Measurements from ENCODE around the gene OSBP2.

Gene OSBP2, protein sequence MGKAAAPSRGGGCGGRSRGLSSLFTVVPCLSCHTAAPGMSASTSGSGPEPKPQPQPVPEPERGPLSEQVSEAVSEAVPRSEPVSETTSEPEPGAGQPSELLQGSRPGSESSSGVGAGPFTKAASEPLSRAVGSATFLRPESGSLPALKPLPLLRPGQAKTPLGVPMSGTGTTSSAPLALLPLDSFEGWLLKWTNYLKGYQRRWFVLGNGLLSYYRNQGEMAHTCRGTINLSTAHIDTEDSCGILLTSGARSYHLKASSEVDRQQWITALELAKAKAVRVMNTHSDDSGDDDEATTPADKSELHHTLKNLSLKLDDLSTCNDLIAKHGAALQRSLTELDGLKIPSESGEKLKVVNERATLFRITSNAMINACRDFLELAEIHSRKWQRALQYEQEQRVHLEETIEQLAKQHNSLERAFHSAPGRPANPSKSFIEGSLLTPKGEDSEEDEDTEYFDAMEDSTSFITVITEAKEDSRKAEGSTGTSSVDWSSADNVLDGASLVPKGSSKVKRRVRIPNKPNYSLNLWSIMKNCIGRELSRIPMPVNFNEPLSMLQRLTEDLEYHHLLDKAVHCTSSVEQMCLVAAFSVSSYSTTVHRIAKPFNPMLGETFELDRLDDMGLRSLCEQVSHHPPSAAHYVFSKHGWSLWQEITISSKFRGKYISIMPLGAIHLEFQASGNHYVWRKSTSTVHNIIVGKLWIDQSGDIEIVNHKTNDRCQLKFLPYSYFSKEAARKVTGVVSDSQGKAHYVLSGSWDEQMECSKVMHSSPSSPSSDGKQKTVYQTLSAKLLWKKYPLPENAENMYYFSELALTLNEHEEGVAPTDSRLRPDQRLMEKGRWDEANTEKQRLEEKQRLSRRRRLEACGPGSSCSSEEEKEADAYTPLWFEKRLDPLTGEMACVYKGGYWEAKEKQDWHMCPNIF

DNA sequence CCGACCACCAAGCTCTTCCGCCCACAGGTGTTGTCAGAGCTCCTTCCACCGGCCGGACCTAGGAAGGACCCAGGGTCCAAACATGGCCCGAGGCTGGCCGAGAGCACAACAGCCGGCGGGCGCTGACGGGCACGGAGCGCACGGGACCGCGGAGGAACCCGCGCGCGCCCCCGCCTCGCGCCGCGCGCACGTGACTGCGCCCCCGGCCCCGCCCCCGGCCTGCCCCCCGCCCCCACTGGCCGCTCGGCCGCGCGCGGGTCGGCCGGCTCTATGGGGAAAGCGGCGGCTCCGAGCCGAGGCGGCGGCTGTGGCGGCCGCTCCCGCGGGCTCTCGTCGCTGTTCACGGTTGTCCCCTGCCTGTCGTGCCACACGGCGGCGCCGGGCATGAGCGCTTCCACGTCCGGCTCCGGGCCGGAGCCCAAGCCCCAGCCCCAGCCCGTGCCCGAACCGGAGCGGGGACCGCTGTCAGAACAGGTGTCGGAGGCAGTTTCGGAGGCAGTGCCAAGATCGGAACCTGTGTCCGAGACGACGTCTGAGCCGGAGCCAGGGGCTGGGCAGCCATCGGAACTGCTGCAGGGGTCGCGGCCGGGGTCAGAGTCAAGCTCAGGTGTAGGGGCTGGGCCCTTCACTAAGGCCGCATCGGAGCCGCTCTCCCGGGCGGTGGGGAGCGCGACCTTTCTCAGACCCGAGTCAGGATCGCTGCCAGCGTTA, at the start of gene OSBP2:
Gene OSBP2 (plus strand): TSS at position 235 of the 711 bp plus-strand sequence. CDS start 36 bp downstream, at position 271.
- no peak for DNase-seq (ENCODE audit: low read depth, low spot score)

DNA sequence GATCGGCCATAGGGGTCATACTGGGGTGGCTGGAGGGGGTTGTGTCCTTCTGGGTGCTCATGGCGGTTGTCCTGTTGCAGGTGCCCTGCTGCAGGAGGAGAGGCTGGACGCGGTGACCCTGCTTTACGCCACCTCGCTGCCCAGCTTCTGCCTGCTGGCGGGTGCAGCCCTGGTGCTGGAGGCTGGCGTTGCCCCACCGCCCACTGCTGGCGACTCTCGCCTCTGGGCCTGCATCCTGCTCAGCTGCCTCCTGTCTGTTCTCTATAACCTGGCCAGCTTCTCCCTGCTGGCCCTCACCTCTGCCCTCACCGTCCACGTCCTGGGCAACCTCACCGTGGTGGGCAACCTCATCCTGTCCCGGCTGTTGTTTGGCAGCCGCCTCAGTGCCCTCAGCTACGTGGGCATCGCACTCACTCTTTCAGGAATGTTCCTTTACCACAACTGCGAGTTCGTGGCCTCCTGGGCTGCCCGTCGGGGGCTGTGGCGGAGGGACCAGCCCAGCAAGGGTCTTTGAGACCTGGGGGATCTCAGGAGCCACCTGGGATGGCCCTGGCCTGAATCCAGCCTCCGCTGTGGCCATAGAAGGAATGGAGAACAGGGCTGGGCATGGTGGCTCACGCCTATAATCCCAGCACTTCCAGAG, 48.0 kb upstream of the OSBP2 start:
- DNase-seq (ENCODE audit: low read depth, low spot score) = no peak

DNA sequence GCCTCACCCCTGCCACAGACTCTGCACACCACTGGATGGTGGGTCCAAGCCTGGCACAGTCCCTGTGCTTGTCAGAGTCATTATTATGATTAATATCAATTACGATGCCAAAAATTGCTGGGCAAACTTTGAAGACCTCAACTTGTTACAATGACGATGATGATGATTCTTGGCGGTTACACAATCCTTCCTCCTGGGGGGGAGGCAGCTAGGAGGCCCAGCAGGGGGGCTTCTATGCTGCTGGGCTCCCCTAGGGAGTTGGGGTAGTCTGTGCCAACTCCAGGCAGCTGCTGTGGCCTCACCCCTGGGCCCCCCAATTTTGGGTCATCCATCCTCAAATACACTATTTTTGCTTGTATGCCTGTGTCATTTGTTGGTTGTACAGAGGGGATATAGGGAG, 47.1 kb upstream of the OSBP2 start:
- DNase-seq (ENCODE audit: low read depth, low spot score) = no peak

DNA sequence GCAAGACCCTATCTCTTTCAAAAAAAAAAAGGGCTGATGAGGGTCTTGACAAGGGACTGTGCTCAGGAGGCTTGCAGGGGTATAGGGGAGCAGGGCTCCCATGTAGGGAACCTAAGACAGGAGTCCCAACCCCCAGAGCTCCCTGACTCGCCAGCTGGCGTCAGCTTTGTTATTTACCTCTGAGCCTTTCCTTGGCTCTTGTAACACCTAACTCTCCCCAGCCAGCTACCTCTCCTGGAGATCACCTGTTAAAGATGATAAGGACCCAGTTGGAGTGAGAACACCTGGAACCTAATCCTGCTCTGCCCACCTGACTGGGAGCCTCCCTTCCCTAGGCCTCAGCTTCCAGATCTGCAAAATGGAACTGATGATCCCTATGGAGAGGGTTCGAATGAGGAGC, 45.8 kb upstream of the OSBP2 start:
- no peak for DNase-seq (ENCODE audit: low read depth, low spot score)

DNA sequence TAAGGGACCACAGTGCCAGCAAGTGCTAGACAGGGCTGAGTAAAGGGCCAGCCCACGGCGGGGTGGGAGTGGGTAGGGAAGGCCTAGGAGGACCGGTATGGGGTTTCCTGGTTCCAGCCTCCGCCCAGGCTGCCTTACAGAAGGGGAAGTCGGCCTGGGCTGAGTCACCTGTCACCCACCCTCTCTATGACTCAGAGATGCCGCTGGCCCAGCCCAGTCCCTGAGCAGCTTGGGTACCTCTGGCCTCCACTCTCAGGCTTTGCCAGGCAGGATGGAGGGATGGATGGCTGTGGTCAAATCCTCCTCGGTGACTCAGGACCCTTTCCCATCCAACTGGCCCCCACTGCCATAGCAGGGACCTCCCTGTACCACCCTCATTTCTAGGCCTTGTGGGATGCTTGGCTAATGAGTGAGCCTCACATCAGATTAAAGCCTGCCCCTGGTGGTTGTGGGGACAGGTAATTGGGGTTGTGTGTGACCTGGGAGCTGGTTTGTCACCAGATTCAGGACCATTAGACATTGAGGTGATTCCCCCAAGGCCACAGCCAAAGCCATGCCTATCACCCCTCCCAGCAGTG, 45.2 kb upstream of the OSBP2 start:
- DNase-seq (ENCODE audit: low read depth, low spot score) = peak; percentile 62

DNA sequence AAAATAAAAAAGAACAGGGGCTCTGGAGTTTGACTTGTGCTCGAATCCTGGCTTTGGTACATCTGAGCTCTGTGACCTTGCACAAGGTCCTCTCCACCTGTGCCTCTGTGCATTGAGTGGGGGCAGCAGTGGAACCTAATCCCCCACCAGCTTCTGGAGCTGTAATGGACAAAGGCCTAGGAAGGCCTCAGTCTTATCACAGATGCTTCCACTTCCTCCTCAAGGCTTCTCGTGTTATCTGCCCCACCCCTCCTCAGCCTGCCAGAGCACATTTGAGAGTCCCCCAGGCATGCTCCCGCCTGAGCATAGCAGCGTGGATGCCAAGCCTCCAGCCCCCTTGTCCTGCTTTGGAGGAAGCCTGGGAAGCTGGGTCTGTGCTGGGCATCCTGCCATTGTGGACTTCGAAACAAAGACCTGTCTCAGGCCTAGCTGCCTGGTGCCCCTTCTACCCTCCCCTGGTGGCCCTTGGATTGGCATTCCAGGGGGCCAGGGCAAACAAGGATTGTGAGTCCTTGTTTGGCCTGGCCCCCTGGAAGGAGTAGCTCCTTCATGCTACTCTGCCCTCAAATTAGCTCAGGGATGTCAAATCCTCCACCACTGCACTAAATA, 44.1 kb upstream of the OSBP2 start:
- no peak for DNase-seq (ENCODE audit: low read depth, low spot score)

DNA sequence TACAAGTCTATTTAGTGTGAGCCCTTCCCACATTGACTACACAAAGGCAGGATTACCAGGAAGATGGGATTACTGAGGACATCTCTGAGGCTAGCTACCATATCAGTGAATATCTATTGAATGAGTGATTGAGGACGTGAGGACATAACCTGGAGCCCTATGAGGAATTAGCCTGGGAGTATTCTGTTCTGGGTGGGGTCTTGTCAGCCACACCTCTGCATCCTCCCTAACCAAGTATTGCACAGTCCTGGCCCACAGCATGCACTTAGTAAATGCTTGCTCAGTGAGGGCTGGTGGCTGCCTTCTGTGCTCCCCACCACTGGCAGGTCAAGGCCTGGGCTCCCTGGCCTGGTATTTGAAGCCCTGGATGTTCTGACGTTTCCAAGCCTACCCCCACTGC, 41.8 kb upstream of the OSBP2 start:
- DNase-seq (ENCODE audit: low read depth, low spot score) = no peak

DNA sequence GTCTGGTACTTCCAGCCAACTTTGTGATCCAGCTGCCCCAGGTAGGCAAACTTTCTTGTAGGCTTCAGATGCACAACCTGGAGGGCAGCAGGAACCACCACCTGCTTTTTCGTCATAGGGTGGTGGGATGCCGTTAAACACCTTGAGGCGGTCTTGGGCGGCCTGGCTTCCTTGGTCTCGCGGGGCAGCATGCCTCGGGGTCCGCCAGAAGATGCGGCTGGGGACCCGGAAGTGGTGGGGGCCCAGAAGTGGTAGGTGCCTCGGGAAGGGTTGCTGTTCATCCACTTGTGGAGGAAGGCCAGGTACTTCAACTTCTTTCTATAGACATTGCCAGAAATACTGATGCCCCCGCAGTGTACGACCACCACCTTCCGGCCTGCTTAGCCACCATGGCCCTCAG, 40.3 kb upstream of the OSBP2 start:
- DNase-seq (ENCODE audit: low read depth, low spot score) = no peak

DNA sequence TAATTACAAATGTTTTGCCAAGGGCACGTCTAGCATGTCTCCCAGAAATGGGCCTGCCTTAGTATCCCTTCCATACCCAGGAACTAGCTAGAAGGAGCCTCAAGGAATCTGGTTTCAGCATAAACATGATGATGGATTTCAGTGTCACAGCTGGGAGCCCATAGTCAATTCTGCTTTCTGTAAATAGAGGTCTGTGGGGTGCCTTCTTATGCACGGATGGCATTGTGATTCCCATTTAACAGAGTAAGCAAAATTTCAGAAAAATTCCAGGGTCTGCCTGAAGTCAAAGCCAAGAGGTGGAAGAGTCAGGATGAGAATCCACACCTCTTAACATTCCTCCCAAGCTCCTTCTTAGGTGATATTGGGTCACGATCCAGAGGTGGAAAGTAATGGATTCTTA, 39.1 kb upstream of the OSBP2 start:
- DNase-seq (ENCODE audit: low read depth, low spot score) = no peak

DNA sequence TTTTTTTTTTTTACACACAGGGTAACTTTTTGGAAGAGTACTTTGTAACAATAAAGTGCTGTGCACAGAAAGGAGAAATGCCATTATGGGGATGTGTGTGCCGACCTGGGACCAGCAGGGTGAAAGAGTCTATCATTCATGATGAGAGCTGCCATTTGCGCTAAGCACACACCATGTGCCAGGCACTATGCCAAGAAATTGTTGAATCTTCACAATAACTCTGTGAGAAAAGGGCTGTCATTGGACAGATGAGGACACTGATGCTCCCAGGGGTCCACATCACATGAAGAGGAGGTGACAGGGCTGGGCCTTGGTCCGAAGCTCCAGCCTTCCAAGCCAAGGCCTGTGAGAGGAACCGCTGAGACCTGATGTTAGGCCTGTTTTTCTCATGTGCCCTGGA, 32.6 kb upstream of the OSBP2 start:
- DNase-seq (ENCODE audit: low read depth, low spot score) = no peak

DNA sequence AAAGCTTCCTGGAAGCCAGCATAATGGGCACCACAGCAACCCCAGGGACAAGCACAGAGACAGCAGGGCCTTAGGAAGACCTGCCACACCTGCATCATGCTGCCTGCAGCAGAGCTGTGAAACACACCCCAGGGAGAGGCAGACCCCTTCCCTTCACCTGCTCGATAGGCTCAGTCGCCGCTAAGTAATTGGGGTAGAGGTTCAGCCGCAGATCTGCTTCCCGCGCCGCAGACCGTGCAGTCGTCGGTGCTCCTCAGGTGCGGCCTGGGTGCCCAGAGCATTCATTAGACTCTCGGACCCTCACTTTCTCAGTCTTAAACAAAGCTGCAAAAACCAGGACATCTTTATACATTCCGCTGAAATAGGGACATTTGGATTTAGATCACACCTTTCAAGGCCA, 29.9 kb upstream of the OSBP2 start:
- no peak for DNase-seq (ENCODE audit: low read depth, low spot score)

DNA sequence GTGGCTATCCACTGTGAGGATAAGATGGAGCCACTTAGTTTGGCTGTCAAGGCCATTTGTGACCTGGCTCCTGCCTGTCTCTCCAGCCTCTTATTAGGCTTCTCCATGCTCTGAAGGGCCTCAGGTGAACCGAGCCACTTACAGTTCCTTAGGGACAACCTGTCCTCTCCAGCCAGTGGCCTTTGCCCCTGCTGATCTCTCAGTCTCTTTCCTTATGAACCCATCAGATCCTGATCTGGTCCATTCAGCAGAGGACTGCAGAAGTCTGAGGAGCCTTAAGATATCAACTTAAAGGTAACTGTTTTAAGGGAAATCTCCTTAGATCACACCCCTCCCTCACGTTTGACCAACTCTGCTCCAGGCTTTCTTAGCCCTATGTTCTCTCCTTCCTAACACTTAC, 29.4 kb upstream of the OSBP2 start:
- no peak for DNase-seq (ENCODE audit: low read depth, low spot score)

DNA sequence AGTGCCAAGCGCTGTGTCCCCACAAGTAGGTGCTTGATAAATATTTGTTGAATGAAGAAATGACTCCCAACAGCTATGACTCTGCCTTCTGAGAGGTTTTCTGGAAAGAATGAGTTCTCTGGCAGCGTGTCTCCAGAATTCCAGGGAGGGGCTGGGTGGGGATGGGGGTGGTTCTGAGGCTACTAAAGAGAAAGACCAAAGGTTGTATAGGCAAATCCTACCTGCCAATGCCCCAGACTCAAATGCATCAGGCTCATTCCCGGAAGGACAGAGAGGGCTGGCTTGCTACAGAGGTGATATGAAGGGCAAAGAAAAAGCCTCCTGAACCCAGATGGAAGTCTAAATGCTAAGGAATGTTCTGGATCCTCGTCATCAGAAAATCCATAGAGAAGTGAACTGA, 28.9 kb upstream of the OSBP2 start:
- no peak for DNase-seq (ENCODE audit: low read depth, low spot score)

DNA sequence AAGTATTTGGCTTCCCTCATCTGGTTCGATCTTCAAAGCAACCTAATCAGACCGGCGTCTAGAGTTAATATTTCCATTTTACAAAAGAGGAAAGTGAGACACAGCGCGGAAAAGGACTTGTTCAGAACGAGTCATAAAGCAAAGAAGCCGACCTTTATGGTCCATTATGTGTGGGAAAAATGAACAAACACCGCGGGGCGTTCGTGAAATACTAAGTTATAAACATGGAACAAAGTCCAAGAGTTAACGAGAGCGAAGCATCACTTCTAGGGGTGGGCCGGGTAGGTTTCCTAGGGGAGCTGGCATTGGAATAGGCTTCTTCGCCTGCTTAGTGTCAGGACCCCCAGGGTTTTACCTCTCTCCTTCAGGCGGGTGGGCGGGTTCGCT, 27.6 kb upstream of the OSBP2 start:
- no peak for DNase-seq (ENCODE audit: low read depth, low spot score)

DNA sequence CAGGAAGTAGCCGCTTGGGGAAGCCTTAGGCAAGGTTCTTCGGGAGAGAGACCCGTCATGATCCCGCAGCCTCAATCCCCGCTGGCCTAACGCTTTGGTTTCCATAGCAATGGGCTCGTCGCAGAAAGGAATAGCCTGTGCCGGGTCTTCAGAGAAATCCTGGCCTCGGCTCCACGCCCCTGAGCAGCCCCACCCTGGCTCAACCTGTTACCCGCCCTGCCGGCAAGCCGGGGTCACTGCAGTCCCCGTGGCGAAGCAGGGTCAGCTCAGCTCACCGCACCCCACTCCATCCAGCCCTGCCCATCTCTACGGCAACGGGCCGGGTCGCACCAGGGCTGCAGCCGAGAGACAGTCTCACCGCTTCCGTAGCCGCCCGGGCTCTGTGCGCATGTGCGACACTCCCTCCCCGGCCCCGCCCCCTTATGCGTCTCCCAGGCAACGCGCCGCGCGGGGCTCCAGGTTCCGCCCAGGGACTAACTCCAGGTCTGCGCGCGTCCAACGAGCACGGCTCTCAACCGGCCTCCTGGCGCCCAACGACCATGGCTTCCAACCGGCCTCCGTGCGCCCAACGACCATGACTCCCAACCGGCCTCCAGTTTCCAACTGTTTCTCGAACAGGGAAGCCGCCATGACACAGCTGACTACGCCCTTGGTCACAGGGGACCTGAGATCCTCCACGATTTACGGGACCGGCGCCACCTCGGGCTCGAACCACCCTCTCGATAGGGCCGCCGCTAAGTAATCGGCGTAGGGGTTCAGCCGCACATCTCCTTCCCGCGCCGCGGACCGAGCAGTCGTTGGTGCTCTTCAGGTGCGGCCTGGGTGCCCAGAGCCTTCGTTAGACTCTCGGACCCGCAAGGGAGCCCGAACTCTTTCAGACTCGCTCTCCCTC, 26.9 kb upstream of the OSBP2 start, which contains the start of gene DUSP18:
Gene DUSP18 (minus strand): TSS at position 382 of the 892 bp plus-strand sequence. CDS start 3,872 bp downstream, outside the sequence.
- peak; percentile 82 for DNase-seq (ENCODE audit: low read depth, low spot score)

DNA sequence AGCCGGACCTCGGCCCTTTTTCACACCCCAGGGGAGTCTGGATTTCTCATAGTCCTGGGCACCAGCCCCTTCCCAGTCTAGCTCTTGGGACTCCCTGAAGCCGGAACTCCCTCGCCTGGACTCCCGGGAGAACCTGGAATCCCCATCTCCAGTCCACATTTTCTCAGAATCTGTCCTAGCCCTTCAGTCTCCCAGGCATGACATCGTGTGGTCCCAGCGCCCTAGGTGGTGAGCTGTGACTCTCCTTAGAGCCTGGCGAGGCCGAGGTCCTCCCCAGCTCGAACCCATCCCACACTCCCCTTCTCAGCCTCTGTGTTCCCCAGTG, 26.3 kb upstream of the OSBP2 start:
- no peak for DNase-seq (ENCODE audit: low read depth, low spot score)

DNA sequence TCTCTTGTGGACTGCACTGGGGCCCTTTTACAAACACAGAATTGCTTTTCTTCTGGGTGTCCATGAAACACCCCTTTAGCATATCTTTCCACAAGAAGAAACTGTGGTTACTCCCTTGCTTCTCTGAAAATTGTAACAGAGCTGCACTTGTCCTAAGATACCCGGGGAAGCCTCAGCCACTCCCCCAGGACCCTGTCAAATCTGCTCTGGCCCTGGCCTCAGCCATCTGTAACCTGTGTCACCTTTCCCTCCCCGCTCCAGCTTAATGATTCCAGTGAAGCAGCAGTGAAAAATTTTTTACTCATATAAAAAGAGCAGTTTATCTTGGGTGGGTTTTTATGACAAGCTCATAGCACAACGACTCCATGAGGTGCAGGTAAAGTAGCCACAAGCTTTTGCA, 23.6 kb upstream of the OSBP2 start:
- no peak for DNase-seq (ENCODE audit: low read depth, low spot score)

DNA sequence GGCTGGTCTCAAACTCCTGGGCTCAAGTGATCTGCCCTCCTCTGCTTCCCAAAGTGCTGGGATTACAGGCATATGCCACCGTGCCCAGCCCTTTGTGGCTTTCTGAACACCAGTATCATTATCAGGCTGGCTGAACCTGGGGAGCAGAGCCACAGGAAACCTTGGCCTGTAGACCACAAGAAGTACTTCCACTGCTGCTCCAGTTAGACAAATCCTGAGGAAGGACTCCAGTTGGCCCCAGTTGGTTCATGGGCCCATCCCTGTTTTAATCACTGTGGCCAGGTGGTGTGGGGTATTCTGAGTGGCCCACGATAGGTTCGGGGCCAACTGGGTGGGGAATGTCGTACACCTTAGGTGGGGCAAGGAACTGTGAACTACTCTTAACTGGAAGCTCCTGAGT, 21.5 kb upstream of the OSBP2 start:
- no peak for DNase-seq (ENCODE audit: low read depth, low spot score)

DNA sequence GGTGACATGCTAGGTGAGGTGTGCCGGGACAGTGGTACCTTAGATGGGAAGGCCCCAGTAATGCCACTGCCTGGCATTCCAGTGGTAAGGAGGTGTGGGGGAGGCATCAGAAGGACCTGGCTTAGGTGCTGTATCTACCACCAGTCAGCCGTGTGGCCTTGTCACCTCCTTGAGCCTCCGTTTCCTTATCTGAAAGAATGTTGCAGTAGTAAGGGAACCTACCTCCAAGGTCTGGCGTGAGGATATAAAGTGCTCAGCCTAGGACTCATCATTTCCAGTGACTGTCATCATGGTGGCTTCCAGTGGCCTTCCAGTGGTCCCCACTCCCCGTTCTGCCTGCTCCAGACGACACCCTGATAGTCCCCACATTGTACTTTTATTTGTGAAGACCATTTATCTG, 20.2 kb upstream of the OSBP2 start:
- no peak for DNase-seq (ENCODE audit: low read depth, low spot score)

DNA sequence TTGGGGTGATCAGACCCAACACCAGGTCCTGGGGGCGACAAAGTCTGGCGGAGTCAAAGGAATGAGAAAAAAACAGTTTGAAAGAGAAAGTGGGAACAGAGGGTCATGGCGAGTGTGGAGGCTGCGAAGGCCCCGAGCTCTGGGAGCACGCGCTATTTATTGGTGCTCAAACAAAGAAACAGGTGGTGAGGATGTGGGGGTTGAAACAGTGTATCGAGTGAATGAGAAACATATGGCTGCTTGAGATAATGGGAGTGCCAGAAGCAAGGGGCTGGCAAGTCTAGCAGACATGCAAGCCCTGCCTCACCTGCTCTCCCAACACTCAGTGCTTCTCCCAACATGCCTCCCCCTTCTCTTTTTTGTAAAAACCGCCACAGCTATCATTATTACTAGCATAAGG, 19.2 kb upstream of the OSBP2 start:
- no peak for DNase-seq (ENCODE audit: low read depth, low spot score)
